Activated T-cell treated with anti-CD3 and anti-CD28 coated beads, Interleukin-2, amount 50 U/mL, for 24 hours (primary cell): ENCODE results near the gene SLC38A11.

Source experiments
- DNase-seq: peaks from one replicate; pipeline ENCODE4 v3.0.0-alpha.2; 2020
- H3K27ac Mint-ChIP-seq: 2 replicates; pipeline ENCODE4 v1.8.0; 2020; ENCODE audit warnings: mild to moderate bottlenecking, mixed read lengths
- H3K27me3 Mint-ChIP-seq: 2 replicates; pipeline ENCODE4 v1.8.0; 2020; ENCODE audit warnings: mixed read lengths
- H3K36me3 Mint-ChIP-seq: 2 replicates; pipeline ENCODE4 v1.8.0; 2020; ENCODE audit warnings: low read depth, mixed read lengths
- H3K4me1 Mint-ChIP-seq: 2 replicates; pipeline ENCODE4 v1.8.0; 2020; ENCODE audit warnings: low read depth, mixed read lengths
- H3K4me3 Mint-ChIP-seq: 2 replicates; pipeline ENCODE4 v1.8.0; 2020; ENCODE audit warnings: mild to moderate bottlenecking, moderate library complexity, mixed read lengths
- H3K9me3 Mint-ChIP-seq: 2 replicates; pipeline ENCODE4 v1.8.0; 2020; ENCODE audit warnings: mixed read lengths

SLC38A11 gene

DNA sequence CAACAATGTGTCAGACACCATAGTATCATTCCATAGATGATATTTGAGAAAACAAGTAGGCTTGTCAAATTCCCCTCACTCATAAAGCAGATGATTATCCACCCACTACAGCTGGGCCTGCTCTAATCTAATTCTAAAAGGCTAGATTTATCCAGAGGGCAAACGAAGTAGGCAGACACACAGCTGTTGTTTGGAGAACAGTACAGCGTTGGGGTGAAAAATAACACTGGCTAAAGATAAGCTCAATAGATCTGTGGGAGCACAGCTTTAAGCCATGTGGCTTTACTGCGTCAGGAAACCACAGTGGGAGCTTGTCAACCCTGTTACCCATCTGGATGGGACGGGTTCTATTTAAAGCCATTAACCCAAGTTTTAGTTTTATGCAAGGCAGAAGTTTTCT, 64.8 kb downstream of the SLC38A11 start:
- H3K4me3 Mint-ChIP-seq = no peak overlapping the region
- H3K4me1 Mint-ChIP-seq = no peaks in the 10 kb centered on the region
- no peak for DNase-seq
- H3K36me3 Mint-ChIP-seq = no peaks in the 10 kb centered on the region
- no peaks in the 10 kb centered on the region for H3K27me3 Mint-ChIP-seq
- H3K27ac Mint-ChIP-seq = no peak overlapping the region
- H3K9me3 Mint-ChIP-seq = no peaks in the 10 kb centered on the region

DNA sequence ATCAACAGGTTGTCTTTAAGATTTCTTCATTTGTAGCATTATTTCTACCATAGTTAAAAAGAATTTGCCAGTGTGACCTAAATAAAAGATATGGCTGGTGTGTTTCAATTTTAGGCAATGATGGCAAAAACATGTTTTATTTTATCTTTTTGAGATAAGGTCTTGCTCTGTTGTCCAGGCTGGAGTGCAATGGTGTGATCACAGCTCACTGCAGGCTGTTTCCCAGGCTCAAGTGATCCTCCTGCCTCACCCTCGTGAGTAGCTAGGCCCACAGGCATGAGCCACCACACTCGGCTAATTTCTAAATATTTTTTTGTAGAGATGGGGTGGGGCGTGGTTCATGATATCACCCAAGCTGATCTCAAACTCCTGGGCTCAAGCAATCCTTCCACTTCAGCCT, 66.7 kb downstream of the SLC38A11 start:
- no peaks in the 10 kb centered on the region for H3K4me1 Mint-ChIP-seq
- H3K36me3 Mint-ChIP-seq = no peaks in the 10 kb centered on the region
- no peaks in the 10 kb centered on the region for H3K9me3 Mint-ChIP-seq
- no peaks in the 10 kb centered on the region for H3K27me3 Mint-ChIP-seq
- no peak overlapping the region for H3K4me3 Mint-ChIP-seq
- DNase-seq = no peak
- no peak overlapping the region for H3K27ac Mint-ChIP-seq

DNA sequence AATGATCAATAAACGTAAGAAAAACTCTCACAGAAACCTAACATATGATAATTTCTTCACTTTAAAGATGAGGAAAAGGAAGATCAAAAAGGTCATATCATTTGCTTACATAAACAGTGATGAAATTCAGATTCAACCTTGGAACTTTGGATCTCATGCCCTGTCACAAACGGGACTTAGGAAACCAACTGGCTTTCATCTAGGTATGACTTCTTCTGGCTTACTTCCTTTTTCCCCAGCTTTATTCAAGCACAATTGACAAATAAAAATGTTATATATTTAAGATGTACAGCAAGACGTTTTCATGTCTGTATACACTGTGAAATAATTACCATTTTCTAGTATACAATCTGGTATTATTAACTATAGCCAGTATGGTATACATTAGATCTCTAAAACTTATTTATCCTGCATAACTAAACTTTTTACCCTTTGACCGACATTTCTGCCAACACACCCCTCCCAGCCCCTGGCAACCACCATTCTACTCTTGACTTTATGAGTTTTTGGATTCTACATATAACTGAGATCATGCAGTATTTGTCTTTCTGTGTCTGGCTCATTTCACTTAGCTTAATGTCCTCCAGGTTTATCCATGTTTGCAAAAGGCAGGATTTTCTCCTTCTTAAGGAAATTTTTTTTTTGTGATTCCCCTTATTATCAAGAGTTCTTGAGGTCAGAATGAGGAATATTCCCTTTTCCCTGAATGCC, 67.7 kb downstream of the SLC38A11 start:
- Mint-ChIP-seq H3K27me3 (no peaks in the 10 kb centered on the region), H3K27ac (no peak overlapping the region), H3K4me1 (no peaks in the 10 kb centered on the region), H3K36me3 (no peaks in the 10 kb centered on the region), H3K4me3 (no peak overlapping the region), H3K9me3 (no peaks in the 10 kb centered on the region)
- DNase-seq = no peak

DNA sequence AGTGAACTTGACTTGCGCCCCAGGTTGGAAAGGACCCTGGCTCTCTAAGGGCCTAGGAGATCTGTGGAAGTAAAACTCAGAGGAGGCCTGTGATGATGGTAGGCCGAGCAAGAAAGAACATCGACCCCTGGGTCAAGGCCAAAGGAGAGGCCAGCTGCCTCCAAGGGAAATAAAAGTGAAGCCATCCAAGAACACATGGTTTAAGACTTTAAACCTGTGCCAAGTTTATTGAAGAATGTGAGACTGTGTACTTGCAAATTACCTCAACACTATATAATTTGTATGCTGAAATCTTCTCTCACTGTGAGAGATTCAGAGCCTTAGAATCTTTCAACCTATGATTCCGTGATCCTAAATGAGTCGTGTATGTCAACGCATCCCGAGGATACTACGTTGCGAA, 73.0 kb downstream of the SLC38A11 start:
- no peaks in the 10 kb centered on the region for H3K27me3 Mint-ChIP-seq
- no peak overlapping the region for H3K27ac Mint-ChIP-seq
- no peaks in the 10 kb centered on the region for H3K36me3 Mint-ChIP-seq

DNA sequence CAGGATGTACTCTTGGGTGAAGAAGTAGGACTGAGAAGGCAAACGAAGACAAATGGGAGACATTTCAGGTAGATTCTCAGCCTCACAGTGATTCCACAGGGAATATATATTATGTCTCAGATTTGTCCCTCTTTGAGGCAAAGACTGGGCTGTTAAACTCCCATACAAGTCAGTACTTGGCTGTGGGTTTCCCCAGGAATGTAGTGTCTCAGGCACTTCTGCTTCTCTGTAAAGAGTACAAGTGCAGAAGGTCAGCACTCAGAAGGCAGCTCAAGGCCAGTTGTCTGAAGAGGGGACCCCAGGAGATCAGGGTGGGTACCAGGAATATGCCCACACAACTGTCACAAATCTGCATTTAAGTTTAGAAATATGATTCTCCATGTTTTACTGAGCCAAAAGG, 73.8 kb downstream of the SLC38A11 start:
- H3K4me1 Mint-ChIP-seq = no peaks in the 10 kb centered on the region
- no peaks in the 10 kb centered on the region for H3K27me3 Mint-ChIP-seq
- H3K36me3 Mint-ChIP-seq = no peaks in the 10 kb centered on the region
- no peak overlapping the region for H3K27ac Mint-ChIP-seq
- H3K4me3 Mint-ChIP-seq = no peak overlapping the region
- no peak for DNase-seq
- no peaks in the 10 kb centered on the region for H3K9me3 Mint-ChIP-seq

More for the DNA sequence above, 73.0 kb downstream of the SLC38A11 start:
- Mint-ChIP-seq H3K4me3 (no peak overlapping the region), H3K9me3 (no peaks in the 10 kb centered on the region), H3K4me1 (no peaks in the 10 kb centered on the region)
- no peak for DNase-seq

DNA sequence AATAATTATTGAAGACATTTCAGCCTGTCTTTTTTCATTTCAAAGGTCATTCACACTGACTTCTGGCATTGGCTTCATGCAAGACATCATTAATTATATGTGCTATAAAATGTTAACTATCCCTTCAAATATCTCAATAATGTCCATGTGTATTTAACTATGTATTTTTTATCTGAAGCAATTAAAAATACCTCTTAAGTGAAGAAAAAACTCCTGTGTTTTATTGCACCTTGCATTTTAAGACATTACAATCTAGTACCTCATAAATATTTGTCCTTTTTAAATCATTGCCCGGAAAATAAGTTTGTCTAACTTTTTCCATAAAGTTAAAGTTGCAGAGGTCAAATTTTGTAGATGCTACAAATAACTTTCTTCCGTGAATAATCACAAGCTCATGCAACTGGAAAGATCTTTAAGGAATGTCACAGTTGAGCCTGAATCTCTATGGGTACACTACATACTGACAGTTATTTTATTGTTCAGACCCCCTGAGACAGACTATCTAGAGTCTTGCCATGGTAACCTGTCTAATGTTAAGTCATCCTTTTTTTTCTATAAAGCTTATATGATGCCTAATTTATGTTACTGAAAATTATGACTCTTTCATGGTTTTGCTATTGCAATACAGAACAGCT, 75.3 kb downstream of the SLC38A11 start:
- no peaks in the 10 kb centered on the region for H3K9me3 Mint-ChIP-seq
- H3K4me1 Mint-ChIP-seq = no peaks in the 10 kb centered on the region
- H3K4me3 Mint-ChIP-seq = no peak overlapping the region
- H3K36me3 Mint-ChIP-seq = no peaks in the 10 kb centered on the region
- no peak for DNase-seq
- no peak overlapping the region for H3K27ac Mint-ChIP-seq
- H3K27me3 Mint-ChIP-seq = no peaks in the 10 kb centered on the region

DNA sequence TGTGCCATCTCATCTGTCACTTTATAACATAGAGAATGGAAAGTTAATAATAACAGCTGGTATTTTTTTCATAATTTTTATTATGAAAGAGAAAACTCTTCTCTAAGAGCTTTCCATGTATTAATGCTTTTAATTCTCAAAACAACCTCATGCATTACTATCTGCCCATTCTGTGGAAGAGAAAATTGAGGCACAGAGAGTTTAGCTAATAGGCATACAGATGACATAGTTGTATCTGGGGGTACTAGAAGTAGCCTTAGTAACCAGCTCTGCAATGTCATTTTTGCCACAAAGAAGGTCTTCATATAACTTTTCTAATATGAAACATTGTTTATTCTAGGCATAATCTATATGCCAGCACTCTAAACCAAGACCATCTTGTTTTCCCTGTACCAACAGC, 77.4 kb downstream of the SLC38A11 start:
- no peak overlapping the region for H3K27ac Mint-ChIP-seq
- no peaks in the 10 kb centered on the region for H3K4me1 Mint-ChIP-seq
- no peaks in the 10 kb centered on the region for H3K36me3 Mint-ChIP-seq
- DNase-seq = no peak
- no peaks in the 10 kb centered on the region for H3K27me3 Mint-ChIP-seq
- H3K9me3 Mint-ChIP-seq = no peaks in the 10 kb centered on the region
- no peak overlapping the region for H3K4me3 Mint-ChIP-seq

DNA sequence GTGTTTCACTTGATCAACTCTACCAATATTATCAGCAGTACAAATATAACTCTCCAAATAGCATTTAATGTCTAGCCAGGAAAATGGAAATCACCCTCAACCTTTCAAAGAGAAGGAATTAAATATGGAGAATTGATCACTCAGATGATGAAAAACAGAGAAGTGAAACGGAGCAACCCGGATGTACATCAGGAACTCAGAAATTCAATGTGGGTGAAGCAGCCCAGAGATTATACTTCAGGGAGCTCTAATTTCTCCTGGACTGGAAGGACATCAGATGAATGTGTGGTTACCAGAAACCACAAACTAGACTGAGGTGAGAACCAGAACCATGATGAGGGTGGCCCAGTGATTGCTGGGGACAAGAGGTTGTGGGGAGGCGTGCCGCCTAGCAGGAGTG, 78.2 kb downstream of the SLC38A11 start:
- no peak overlapping the region for H3K4me3 Mint-ChIP-seq
- no peak overlapping the region for H3K27ac Mint-ChIP-seq
- no peaks in the 10 kb centered on the region for H3K27me3 Mint-ChIP-seq
- no peaks in the 10 kb centered on the region for H3K36me3 Mint-ChIP-seq
- no peaks in the 10 kb centered on the region for H3K4me1 Mint-ChIP-seq
- H3K9me3 Mint-ChIP-seq = no peaks in the 10 kb centered on the region
- DNase-seq = no peak

DNA sequence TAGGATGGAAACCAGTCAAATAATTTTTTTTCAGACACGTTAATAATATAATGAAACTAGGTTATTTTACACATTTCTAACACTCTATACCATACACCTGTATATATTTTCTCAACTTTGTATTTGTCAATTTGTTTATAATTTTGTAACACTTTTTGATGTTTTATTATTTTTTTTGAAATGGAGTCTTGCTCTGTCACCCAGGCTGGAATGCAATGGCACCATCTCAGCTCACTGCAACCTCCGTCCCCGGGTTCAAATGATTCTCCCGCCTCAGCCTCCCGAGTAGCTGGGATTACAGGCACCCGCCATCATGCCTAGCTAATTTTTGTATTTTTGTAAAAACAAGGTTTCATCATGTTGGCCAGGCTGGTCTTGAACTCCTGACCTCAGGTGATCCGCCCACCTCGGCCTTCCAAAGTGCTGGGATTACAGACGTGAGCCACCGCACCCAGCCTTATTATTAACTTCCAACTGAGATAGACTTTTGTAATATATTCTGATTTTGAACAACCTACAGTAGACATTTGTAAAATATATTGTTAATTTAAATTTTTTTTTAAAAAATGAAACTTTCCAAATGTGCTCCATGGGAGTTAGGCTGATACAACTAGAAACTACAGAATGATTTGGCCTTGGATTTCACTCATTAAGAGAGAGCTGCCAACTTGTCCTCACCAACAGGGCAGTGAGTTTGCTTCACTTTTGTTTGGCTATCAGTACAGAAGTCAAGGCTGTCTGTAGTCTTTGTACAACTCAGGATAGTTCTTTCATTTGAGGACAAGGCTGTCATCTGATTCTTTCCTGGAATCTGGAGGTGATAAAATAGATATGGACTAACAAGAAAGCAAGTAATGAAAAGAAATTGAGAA, 79.8 kb downstream of the SLC38A11 start:
- H3K9me3 Mint-ChIP-seq = no peaks in the 10 kb centered on the region
- no peak for DNase-seq
- H3K27ac Mint-ChIP-seq = no peak overlapping the region
- H3K4me1 Mint-ChIP-seq = no peaks in the 10 kb centered on the region
- no peak overlapping the region for H3K4me3 Mint-ChIP-seq
- H3K27me3 Mint-ChIP-seq = no peaks in the 10 kb centered on the region
- no peaks in the 10 kb centered on the region for H3K36me3 Mint-ChIP-seq

DNA sequence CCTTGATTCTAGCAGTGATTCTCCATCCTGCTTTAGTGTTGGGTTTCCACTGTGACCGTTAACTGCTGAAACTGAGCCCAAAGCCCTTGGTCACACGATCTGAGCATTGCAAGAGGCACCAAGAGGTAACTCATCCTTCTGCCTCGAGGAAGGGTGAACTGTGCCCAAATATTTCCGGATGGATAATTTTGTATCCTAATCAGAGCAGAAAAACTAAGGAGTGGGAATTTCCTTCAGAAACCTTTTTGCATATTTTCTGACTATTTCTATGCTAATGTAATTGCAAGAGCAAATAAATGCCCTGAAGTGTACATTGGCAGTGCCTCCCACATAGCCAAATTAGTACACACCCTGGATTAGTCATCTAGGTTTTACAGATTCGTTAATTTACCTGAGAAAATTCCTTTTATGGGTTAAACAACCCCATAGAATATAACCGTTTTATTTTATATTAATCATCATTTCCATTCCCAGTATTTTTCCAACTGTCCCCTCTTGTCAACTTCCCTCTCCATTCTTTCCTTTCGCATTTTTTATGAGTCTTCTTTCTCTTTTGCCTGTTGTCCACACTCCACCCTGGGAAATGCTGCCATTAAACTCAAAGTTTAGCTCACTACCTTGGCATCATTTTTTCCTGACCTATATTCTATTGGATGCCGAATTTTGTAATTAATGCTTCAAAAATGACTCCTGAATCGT, 82.0 kb downstream of the SLC38A11 start:
- no peaks in the 10 kb centered on the region for H3K9me3 Mint-ChIP-seq
- H3K4me3 Mint-ChIP-seq = no peak overlapping the region
- no peak overlapping the region for H3K27ac Mint-ChIP-seq
- no peaks in the 10 kb centered on the region for H3K4me1 Mint-ChIP-seq
- H3K27me3 Mint-ChIP-seq = no peaks in the 10 kb centered on the region
- no peaks in the 10 kb centered on the region for H3K36me3 Mint-ChIP-seq
- no peak for DNase-seq

DNA sequence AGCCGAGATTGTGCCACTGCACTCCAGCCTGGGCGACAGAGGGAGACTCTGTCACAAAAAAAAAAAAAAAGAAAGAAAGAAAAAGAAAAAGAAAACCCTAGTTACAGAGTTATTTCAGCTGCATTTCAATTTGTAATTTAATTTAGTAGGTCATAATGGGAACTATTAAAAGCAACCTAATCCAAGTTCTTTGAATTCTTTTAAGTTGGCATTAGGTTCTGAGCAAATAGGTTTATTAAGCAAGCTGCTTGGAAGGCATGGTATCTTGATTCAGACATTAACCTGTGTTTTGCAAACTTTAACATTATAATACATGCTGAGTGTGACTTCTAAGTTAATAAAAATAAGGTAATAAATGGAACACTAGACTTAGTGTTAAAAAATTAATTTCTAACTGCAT, 83.9 kb downstream of the SLC38A11 start:
- Mint-ChIP-seq H3K4me3 (no peak overlapping the region), H3K4me1 (no peaks in the 10 kb centered on the region), H3K27ac (no peak overlapping the region), H3K27me3 (no peaks in the 10 kb centered on the region), H3K9me3 (no peaks in the 10 kb centered on the region), H3K36me3 (no peaks in the 10 kb centered on the region)
- DNase-seq = no peak

DNA sequence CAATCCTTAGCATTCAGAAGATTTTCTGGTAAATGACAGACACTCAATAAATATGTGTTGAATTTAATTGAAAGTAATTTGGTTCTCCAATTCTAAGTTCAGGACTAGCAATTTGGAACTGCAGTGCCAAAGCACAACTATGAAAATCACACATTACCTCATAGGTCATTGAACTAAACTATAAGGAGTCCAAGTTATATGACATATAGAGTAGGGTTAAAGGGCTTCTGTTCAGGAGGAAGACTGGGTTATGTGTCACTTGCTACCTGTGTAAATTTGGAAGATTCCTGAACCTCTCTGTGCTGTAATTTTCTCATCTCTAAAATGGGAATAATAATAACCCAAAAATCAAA, 85.9 kb downstream of the SLC38A11 start:
- Mint-ChIP-seq H3K9me3 (peaks cover 3% of the 10 kb centered on the region), H3K27ac (no peak overlapping the region), H3K27me3 (peaks cover 3% of the 10 kb centered on the region), H3K36me3 (no peaks in the 10 kb centered on the region), H3K4me3 (no peak overlapping the region), H3K4me1 (no peaks in the 10 kb centered on the region)
- no peak for DNase-seq

DNA sequence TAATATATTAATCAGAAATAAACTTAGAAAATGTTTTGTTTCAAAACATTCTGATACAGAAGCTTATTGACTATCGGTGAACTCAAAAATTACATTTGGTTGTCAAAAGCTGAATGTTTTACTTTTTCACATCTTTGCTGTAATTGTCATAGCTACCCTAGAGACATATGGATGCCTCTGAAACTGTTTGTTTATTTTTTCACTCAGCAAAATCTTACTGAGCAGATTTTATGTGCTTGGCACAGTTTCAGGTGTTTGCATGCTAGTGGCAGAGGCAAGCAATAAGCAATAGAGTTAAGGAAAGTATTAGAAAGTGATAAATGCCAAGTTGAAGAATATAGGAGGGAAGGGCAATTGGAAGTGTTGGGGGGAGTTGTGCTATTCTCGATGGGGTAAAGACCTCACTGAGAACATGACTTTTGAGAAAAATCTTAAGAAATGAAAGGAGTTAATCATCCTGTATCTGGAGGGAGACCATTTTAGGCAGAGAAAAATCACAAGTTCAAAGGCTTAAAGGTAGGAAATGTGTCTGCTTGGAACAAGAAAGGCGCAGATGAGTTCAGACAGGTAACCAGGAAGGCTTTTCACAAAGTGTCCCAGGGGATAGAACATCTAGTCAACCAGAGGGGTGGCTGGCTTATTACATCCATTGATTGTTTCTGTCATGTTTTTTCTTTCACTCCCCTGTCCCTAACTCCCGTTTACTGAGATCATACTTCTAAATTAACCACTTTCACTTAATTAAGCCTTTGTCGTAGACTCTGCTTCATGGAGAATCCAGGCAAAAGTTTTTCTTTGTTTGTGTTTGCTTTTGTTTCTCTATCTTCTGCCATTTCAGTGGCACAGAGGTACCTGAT, 86.5 kb downstream of the SLC38A11 start:
- no peak for DNase-seq
- Mint-ChIP-seq H3K27ac (no peak overlapping the region), H3K36me3 (no peaks in the 10 kb centered on the region), H3K27me3 (peaks cover 3% of the 10 kb centered on the region), H3K4me3 (no peak overlapping the region), H3K9me3 (peaks cover 3% of the 10 kb centered on the region), H3K4me1 (no peaks in the 10 kb centered on the region)
